ENCODE data around the gene ZNF587. TPM values are rescaled to one million over a fixed set of nuclear protein-coding genes. Genes with fewer than 3 reads are reported as not detected.

The ZNF587 gene
- total and polyA plus RNA-seq, 2 of the 8 experiments (the other 6 are each of a cell fraction or from before 2014, with no cell fraction given), result 18.1 to 42.1 TPM

- TF ChIP-seq CHD7 (IDR thresholded peaks at IDR 0.05; ENCODE audit: insufficient replicate concordance, low read length), result no peak
- TF ChIP-seq KDM5A (IDR thresholded peaks at IDR 0.05; ENCODE audit: low read length), result peak; percentile 39; the same call in 1 of the 2 replicates
- TF ChIP-seq RBBP5 (IDR thresholded peaks at IDR 0.05; ENCODE audit: borderline replicate concordance, low read depth, low read length), result no peak
- TF ChIP-seq POU5F1 (IDR thresholded peaks at IDR 0.05; ENCODE audit: low read depth, low read length), result no peak
- TF ChIP-seq JUN (IDR thresholded peaks at IDR 0.05; ENCODE audit: low read depth, low read length), result no peak
- TF ChIP-seq GABPA (IDR thresholded peaks at IDR 0.05; ENCODE audit: borderline replicate concordance, insufficient read depth, low read length), result peak; percentile 93
- TF ChIP-seq KDM4A (IDR thresholded peaks at IDR 0.05; ENCODE audit: low read depth, low read length, severe bottlenecking), result peak; percentile 26
- TF ChIP-seq FOSL1 (IDR thresholded peaks at IDR 0.05; ENCODE audit: insufficient read depth, low read depth, low read length), result no peak
- 0 out of 2 replicates have a peak, but pooled peaks have one; percentile 56 for TF ChIP-seq SP4 (IDR thresholded peaks at IDR 0.05; ENCODE audit: low read length)
- TF ChIP-seq SIX5 (IDR thresholded peaks at IDR 0.05; ENCODE audit: low read depth, low read length), result peak; percentile 83
- TF ChIP-seq CREB1 (IDR thresholded peaks at IDR 0.05), result peak; percentile 83
Measured at GRCh38 chr19:57830071-57830602, 19.5 kb upstream of the ZNF587 start, which contains the start of gene ZNF587B (continued).

Measured in H1 (cell line).